SK-N-SH (cell line): ENCODE data around the gene SBDS. TPM values are rescaled to one million over a fixed set of nuclear protein-coding genes. Genes with fewer than 3 reads are reported as not detected.

Experiments
- CTCF ChIA-PET: fragments of 300-600, 350-600 bp; formaldehyde crosslinking; extraction: SDS; loops from one replicate; lab custom pipeline; 2021; lab: Yijun Ruan, JAX
- POLR2A ChIA-PET: fragments of 350-600 bp; sonication (Branson Sonifier 250); formaldehyde crosslinking; extraction: SDS; loops from one replicate; lab custom pipeline; 2020; ENCODE audit warnings: antibody characterized with exemption, inconsistent platforms; lab: Yijun Ruan, JAX
- DNase-seq: peaks from one replicate; pipeline ENCODE4 v3.0.0; 2012
- H2AFZ ChIP-seq: fragments of 200-600 bp; sonication (generic); 2 replicates; pipeline ENCODE4 v1.8.1; 2016; ENCODE audit warnings: antibody characterized with exemption, mild to moderate bottlenecking, low read depth
- H3F3A ChIP-seq: fragments of 200-600 bp; sonication (generic); replicated peaks from 2 replicates; pipeline ENCODE3; 2016; ENCODE audit warnings: antibody characterized with exemption, mild to moderate bottlenecking; ENCODE audit not compliant: insufficient read depth
- H3K27ac ChIP-seq, 2 experiments: fragments of 200-500 bp in 1 of 2; fragments of 200-600 bp in 1 of 2; sonication (Bioruptor generic) in 1 of 2; sonication (generic), shearing (Covaris generic) in 1 of 2; 2 replicates each; pipeline versions ENCODE4 v1.5.1 to v1.6.1; 2014 to 2016; ENCODE audit warnings: low read depth in 2 of 2, inconsistent platforms in 1 of 2, low read length in 1 of 2, mild to moderate bottlenecking in 1 of 2, mixed read lengths in 1 of 2
- H3K27me3 ChIP-seq: fragments of 200-600 bp; sonication (generic), shearing (Covaris generic); 2 replicates; pipeline ENCODE4 v1.6.1; 2016; ENCODE audit warnings: mixed run types; ENCODE audit not compliant: insufficient read depth
- H3K36me3 ChIP-seq, 2 experiments: fragments of 200-500 bp in 1 of 2; fragments of 200-600 bp in 1 of 2; sonication (Bioruptor generic) in 1 of 2; sonication (generic) in 1 of 2; replicated peaks in 1 of 2; 2 replicates each; pipeline versions ENCODE3 to v1.5.1; 2014 to 2016; ENCODE audit warnings: low read length in 1 of 2, mild to moderate bottlenecking in 1 of 2; ENCODE audit not compliant: insufficient read depth in 2 of 2, control insufficient read depth in 1 of 2
- H3K4me1 ChIP-seq, 2 experiments: fragments of 200-500 bp in 1 of 2; fragments of 200-600 bp in 1 of 2; sonication (Bioruptor generic) in 1 of 2; sonication (generic), shearing (Covaris generic) in 1 of 2; 2 replicates each; pipeline versions ENCODE4 v1.5.1 to v1.6.1; 2014 to 2016; ENCODE audit warnings: low read depth in 1 of 2, low read length in 1 of 2, mixed run types in 1 of 2; ENCODE audit not compliant: insufficient read depth in 2 of 2, control insufficient read depth in 1 of 2
- H3K4me2 ChIP-seq: fragments of 200-600 bp; sonication (generic), shearing (Covaris generic); 2 replicates; pipeline ENCODE4 v1.6.1; 2017; ENCODE audit warnings: mixed run types
- H3K4me3 ChIP-seq, 2 experiments: fragments of 200-500 bp in 1 of 2; fragments of 200-600 bp in 1 of 2; sonication (Bioruptor generic) in 1 of 2; sonication (generic), shearing (Covaris generic) in 1 of 2; 2 replicates each; pipeline versions ENCODE4 v1.5.1 to v1.8.1; 2014 to 2016; ENCODE audit warnings: low read depth in 2 of 2, inconsistent platforms in 1 of 2, low read length in 1 of 2, mild to moderate bottlenecking in 1 of 2, mixed read lengths in 1 of 2, moderate library complexity in 1 of 2
- H3K79me2 ChIP-seq: fragments of 200-600 bp; sonication (generic); 2 replicates; pipeline ENCODE4 v1.8.1; 2017; ENCODE audit warnings: mild to moderate bottlenecking; ENCODE audit not compliant: insufficient read depth
- H3K9ac ChIP-seq: fragments of 200-600 bp; sonication (generic); 2 replicates; pipeline ENCODE4 v1.6.1; 2017; ENCODE audit warnings: mixed run types
- H3K9me2 ChIP-seq: fragments of 200-600 bp; sonication (generic); 2 replicates; pipeline ENCODE4 v1.6.1; 2017; ENCODE audit warnings: mixed run types
- H3K9me3 ChIP-seq: fragments of 200-600 bp; sonication (generic); 2 replicates; pipeline ENCODE4 v1.6.1; 2017; ENCODE audit warnings: mixed run types, mild to moderate bottlenecking, moderate library complexity
- H4K20me1 ChIP-seq: fragments of 200-600 bp; sonication (generic); 2 replicates; pipeline ENCODE4 v1.6.1; 2017; ENCODE audit warnings: mild to moderate bottlenecking, mixed run types; ENCODE audit not compliant: insufficient read depth
- CHD2 ChIP-seq: fragments of 150-350 bp; IDR thresholded peaks from 2 replicates; pipeline ENCODE4 v1.6.1; 2018; ENCODE audit warnings: low read length; ENCODE audit not compliant: partially characterized antibody
- ELF1 ChIP-seq: IDR thresholded peaks from 2 replicates; pipeline ENCODE4 v1.4.0; 2012
- EP300 ChIP-seq, 2 experiments: IDR thresholded peaks; 2 replicates each; pipeline versions ENCODE4 v1.4.0 to v1.6.1; 2012; ENCODE audit warnings: borderline replicate concordance in 1 of 2, low read depth in 1 of 2, low read length in 1 of 2
- EZH2phosphoT487 ChIP-seq: fragments of 200-600 bp; sonication (generic); IDR thresholded peaks from 2 replicates; pipeline ENCODE4 v1.6.1; 2017; ENCODE audit warnings: low read depth, mixed run types, mild to moderate bottlenecking, antibody characterized with exemption, moderate library complexity, borderline replicate concordance
- FOSL2 ChIP-seq: IDR thresholded peaks from 2 replicates; pipeline ENCODE4 v1.4.0; 2012; ENCODE audit warnings: low read depth, mild to moderate bottlenecking, moderate library complexity, borderline replicate concordance
- FOXJ3 ChIP-seq: sonication (generic); formaldehyde crosslinking; IDR thresholded peaks from 2 replicates; pipeline ENCODE4 v1.5.1; 2020; ENCODE audit warnings: mild to moderate bottlenecking, missing genetic modification reagents
- FOXM1 ChIP-seq: IDR thresholded peaks from 2 replicates; pipeline ENCODE4 v1.4.0; 2012; ENCODE audit warnings: low read depth, mild to moderate bottlenecking
- GATA2 ChIP-seq: sonication (generic); formaldehyde crosslinking; IDR thresholded peaks from 2 replicates; pipeline ENCODE4 v1.5.0; 2020; ENCODE audit warnings: mild to moderate bottlenecking, missing genetic modification reagents
- IRF3 ChIP-seq: fragments of 150-350 bp; IDR thresholded peaks from 2 replicates; pipeline ENCODE4 v1.6.1; 2016; ENCODE audit warnings: mild to moderate bottlenecking, low read depth, low read length
- MXI1 ChIP-seq: IDR thresholded peaks from 2 replicates; pipeline ENCODE4 v1.6.1; 2012; ENCODE audit warnings: mild to moderate bottlenecking, low read depth, low read length, improper control_type of control experiment
- NFIC ChIP-seq: IDR thresholded peaks from 2 replicates; pipeline ENCODE4 v1.4.0; 2012; ENCODE audit warnings: borderline replicate concordance
- RCOR1 ChIP-seq: fragments of 150-350 bp; IDR thresholded peaks from 2 replicates; pipeline ENCODE4 v1.6.1; 2017; ENCODE audit warnings: antibody characterized with exemption, low read length
- WGBS: methylation state at CpG from one replicate; pipeline ENCODE4 v1.1.6; 2017; ENCODE audit warnings: low lambda C conversion rate; 5-methylcytosine and 5-hydroxymethylcytosine counted together
- polyA plus RNA-seq, 3 experiments: library from polyadenylated mRNA; depleted of rRNA; stranded (reverse); fragments of >200 nt; gene quantifications; 2 replicates each; pipeline ENCODE4 v1.2.3, GENCODE V29; 2012
- TF ChIP-seq, protein P1 (sequence below): IDR thresholded peaks from 2 replicates; pipeline ENCODE4 v1.4.0; 2012; ENCODE audit warnings: low read depth
- TF ChIP-seq, protein P2 (sequence below): fragments of 150-350 bp; IDR thresholded peaks from 2 replicates; pipeline ENCODE4 v1.6.1; 2017; ENCODE audit warnings: antibody characterized with exemption, low read length, low read depth, borderline replicate concordance
- TF ChIP-seq, protein P3 (sequence below): IDR thresholded peaks from 2 replicates; pipeline ENCODE4 v1.4.0; 2012; ENCODE audit warnings: low read depth, borderline replicate concordance

The SBDS gene
- polyA plus RNA-seq, 1 of the 3 experiments (the other 2 are of a cell fraction) = 49.5 TPM

DNA sequence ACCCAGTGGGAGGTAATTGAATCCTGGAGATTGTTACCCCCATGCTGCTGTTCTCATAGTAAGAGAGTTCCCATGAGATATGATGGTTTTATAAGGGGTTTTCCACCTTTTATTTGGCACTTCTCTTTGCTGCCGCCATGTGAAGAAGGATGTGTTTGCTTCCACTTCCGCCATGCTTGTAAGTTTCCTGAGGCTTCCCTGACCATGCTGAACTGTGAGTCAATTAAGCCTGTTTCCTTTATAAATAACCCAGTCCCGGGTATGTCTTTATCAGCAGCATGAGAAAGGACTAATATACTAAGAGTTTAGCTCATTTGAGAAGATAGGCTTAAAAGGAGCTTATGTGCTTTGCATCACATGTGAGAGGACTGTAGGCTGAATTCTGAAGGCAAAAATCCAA is 45.1 kb downstream of the SBDS start:
- no peaks in the 10 kb centered on the region for H3K9me3 ChIP-seq
- H3K4me1 ChIP-seq = peaks cover 0 to 9% of the 10 kb centered on the region in 2 experiments; a peak in 1 of 4 replicates
- 92% methylated on average over 3 of the region's 3 CpGs for WGBS
- no peak overlapping the region for H3K9ac ChIP-seq
- POLR2A ChIA-PET = no interaction called here
- H3K36me3 ChIP-seq = peaks cover 44 to 86% of the 10 kb centered on the region in 2 experiments
- no peaks in the 10 kb centered on the region for H4K20me1 ChIP-seq
- no peak overlapping the region for H3K27ac ChIP-seq
- DNase-seq = no peak
- no peak overlapping the region for H3K4me2 ChIP-seq
- H3K79me2 ChIP-seq = peaks cover 26% of the 10 kb centered on the region; the same call in 1 of the 2 replicates
- CTCF ChIA-PET = interaction anchor here (0.8 to 0.9 kb wide), 2 partner anchors 10 to 48 kb away, joined by 3 to 4 read pairs; no protein-coding TSS in a partner anchor
- no peaks in the 10 kb centered on the region for H3F3A ChIP-seq
- TF ChIP-seq, protein P1, sequence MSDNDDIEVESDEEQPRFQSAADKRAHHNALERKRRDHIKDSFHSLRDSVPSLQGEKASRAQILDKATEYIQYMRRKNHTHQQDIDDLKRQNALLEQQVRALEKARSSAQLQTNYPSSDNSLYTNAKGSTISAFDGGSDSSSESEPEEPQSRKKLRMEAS = no peak
- no peak for TF ChIP-seq FOXM1
- TF ChIP-seq RCOR1 = no peak
- no peak for TF ChIP-seq EP300 (IDR thresholded peaks at IDR 0.05; ENCODE audit: borderline replicate concordance in 1 of 2, low read depth in 1 of 2, low read length in 1 of 2)
- TF ChIP-seq MXI1 = no peak
- TF ChIP-seq ELF1 = no peak
- no peak for TF ChIP-seq FOXJ3 (CRISPR knock-in tag)
- TF ChIP-seq CHD2 = no peak
- no peak for TF ChIP-seq IRF3
- no peak for TF ChIP-seq NFIC
- TF ChIP-seq, protein P2, sequence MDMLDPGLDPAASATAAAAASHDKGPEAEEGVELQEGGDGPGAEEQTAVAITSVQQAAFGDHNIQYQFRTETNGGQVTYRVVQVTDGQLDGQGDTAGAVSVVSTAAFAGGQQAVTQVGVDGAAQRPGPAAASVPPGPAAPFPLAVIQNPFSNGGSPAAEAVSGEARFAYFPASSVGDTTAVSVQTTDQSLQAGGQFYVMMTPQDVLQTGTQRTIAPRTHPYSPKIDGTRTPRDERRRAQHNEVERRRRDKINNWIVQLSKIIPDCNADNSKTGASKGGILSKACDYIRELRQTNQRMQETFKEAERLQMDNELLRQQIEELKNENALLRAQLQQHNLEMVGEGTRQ = no peak
- no peak for TF ChIP-seq GATA2
- TF ChIP-seq, protein P3, sequence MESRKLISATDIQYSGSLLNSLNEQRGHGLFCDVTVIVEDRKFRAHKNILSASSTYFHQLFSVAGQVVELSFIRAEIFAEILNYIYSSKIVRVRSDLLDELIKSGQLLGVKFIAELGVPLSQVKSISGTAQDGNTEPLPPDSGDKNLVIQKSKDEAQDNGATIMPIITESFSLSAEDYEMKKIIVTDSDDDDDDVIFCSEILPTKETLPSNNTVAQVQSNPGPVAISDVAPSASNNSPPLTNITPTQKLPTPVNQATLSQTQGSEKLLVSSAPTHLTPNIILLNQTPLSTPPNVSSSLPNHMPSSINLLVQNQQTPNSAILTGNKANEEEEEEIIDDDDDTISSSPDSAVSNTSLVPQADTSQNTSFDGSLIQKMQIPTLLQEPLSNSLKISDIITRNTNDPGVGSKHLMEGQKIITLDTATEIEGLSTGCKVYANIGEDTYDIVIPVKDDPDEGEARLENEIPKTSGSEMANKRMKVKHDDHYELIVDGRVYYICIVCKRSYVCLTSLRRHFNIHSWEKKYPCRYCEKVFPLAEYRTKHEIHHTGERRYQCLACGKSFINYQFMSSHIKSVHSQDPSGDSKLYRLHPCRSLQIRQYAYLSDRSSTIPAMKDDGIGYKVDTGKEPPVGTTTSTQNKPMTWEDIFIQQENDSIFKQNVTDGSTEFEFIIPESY = no peak
- no peak for TF ChIP-seq EZH2phosphoT487
- no peak for TF ChIP-seq FOSL2
- TF ChIP-seq, all 33 proteins: peak for 0
- no peaks in the 10 kb centered on the region for H3K9me2 ChIP-seq
- H3K27me3 ChIP-seq = no peaks in the 10 kb centered on the region
- no peak overlapping the region for H3K4me3 ChIP-seq
- no peak overlapping the region for H2AFZ ChIP-seq
